H1 (cell line): ENCODE measurements around the gene GRIP1. TPM values are rescaled to one million over a fixed set of nuclear protein-coding genes. Genes with fewer than 3 reads are reported as not detected.

ENCODE experiments used
- CTCF ChIA-PET: fragments of 300-600 bp; sonication (Branson Sonifier 250); formaldehyde crosslinking; loops from one replicate; lab custom pipeline; 2021; ENCODE audit not compliant: partially characterized antibody; lab: Charles Lee
- POLR2A ChIA-PET: fragments of 300-600 bp; sonication (Branson Sonifier 250); formaldehyde crosslinking; loops from one replicate; lab custom pipeline; 2021; ENCODE audit warnings: inconsistent platforms; ENCODE audit not compliant: partially characterized antibody; lab: Charles Lee
- DNase-seq, 2 experiments: peaks; one replicate each; pipeline versions ENCODE4 v3.0.0 to v3.0.0-alpha.2; 2010 to 2022; ENCODE audit warnings: low spot score in 2 of 2, low read depth in 1 of 2, mixed read lengths in 1 of 2
- FAIRE-seq: peaks from 2 replicates; lab custom pipeline; 2011; peaks lifted over from hg19 to GRCh38; lab: Jason Lieb, UNC
- H2AFZ ChIP-seq: 2 replicates; pipeline ENCODE4 v1.8.1; 2012; ENCODE audit warnings: low read length, inconsistent platforms
- H2AK5ac ChIP-seq: 2 replicates; pipeline ENCODE4 v1.6.1; 2013; ENCODE audit warnings: low read depth, low read length
- H2BK120ac ChIP-seq: replicated peaks from 2 replicates; pipeline ENCODE3; 2013; ENCODE audit warnings: low read depth, low read length, inconsistent platforms
- H2BK12ac ChIP-seq: 2 replicates; pipeline ENCODE4 v1.6.1; 2013; ENCODE audit warnings: low read depth, low read length
- H2BK15ac ChIP-seq: 2 replicates; pipeline ENCODE4 v1.6.1; 2013; ENCODE audit warnings: low read length
- H2BK20ac ChIP-seq: 2 replicates; pipeline ENCODE4 v1.6.1; 2013; ENCODE audit warnings: low read length
- H2BK5ac ChIP-seq: 2 replicates; pipeline ENCODE4 v1.6.1; 2013; ENCODE audit warnings: low read depth, low read length
- H3K14ac ChIP-seq: 2 replicates; pipeline ENCODE4 v1.6.1; 2013; ENCODE audit warnings: inconsistent platforms; ENCODE audit not compliant: insufficient read length
- H3K18ac ChIP-seq: 2 replicates; pipeline ENCODE4 v1.6.1; 2013; ENCODE audit warnings: low read length; ENCODE audit errors: extremely low read depth
- H3K23ac ChIP-seq: 2 replicates; pipeline ENCODE4 v1.6.1; 2013; ENCODE audit warnings: inconsistent platforms; ENCODE audit not compliant: insufficient read length
- H3K23me2 ChIP-seq: 2 replicates; pipeline ENCODE4 v1.6.1; 2013; ENCODE audit warnings: low read depth, low read length
- H3K27ac ChIP-seq: 2 replicates; pipeline ENCODE4 v1.6.1; 2011; ENCODE audit warnings: low read depth, low read length, inconsistent platforms
- H3K27me3 ChIP-seq, 4 experiments: replicated peaks in 1 of 4; 1 replicate in 1 of 4; 2 replicates in 3 of 4; pipeline versions ENCODE4 v1.6.1 to v1.8.1; 2011 to 2013; ENCODE audit warnings: low read length in 3 of 4, mild to moderate bottlenecking in 3 of 4, inconsistent platforms in 2 of 4, mixed read lengths in 2 of 4, moderate library complexity in 1 of 4; ENCODE audit not compliant: control insufficient read depth in 3 of 4, insufficient read depth in 3 of 4; ENCODE audit errors: extremely low read depth in 1 of 4
- H3K36me3 ChIP-seq, 4 experiments: 2 replicates each; pipeline versions ENCODE4 v1.6.1 to v1.8.1; 2011 to 2013; ENCODE audit warnings: mild to moderate bottlenecking in 4 of 4, low read length in 3 of 4, moderate library complexity in 2 of 4, control low read depth in 1 of 4, inconsistent platforms in 1 of 4; ENCODE audit not compliant: insufficient read depth in 4 of 4, control insufficient read depth in 2 of 4
- H3K4ac ChIP-seq: replicated peaks from 2 replicates; pipeline ENCODE3; 2013; ENCODE audit warnings: low read length, low read depth, mixed read lengths, inconsistent platforms; ENCODE audit not compliant: insufficient read length
- H3K4me1 ChIP-seq, 4 experiments: replicated peaks in 1 of 4; 1 replicate in 1 of 4; 2 replicates in 3 of 4; pipeline versions ENCODE4 v1.6.1 to v1.8.1; 2011 to 2013; ENCODE audit warnings: low read length in 3 of 4, inconsistent platforms in 2 of 4, mixed read lengths in 1 of 4; ENCODE audit not compliant: insufficient read depth in 4 of 4, control insufficient read depth in 3 of 4
- H3K4me2 ChIP-seq, 2 experiments: 2 replicates each; pipeline versions ENCODE4 v1.6.1 to v1.8.1; 2011 to 2013; ENCODE audit warnings: low read depth in 2 of 2, low read length in 2 of 2, control low read depth in 1 of 2, inconsistent platforms in 1 of 2, mild to moderate bottlenecking in 1 of 2; ENCODE audit not compliant: insufficient read depth in 1 of 2
- H3K4me3 ChIP-seq, 4 experiments: fragments of 200-600, 300-600 bp in 1 of 4; sonication (generic), shearing (Covaris generic), sonication (Bioruptor Twin) in 1 of 4; 2 replicates each; pipeline versions ENCODE4 v1.5.1 to v1.8.1; 2011 to 2016; ENCODE audit warnings: low read length in 4 of 4, low read depth in 3 of 4, control low read depth in 2 of 4, inconsistent platforms in 2 of 4, mild to moderate bottlenecking in 2 of 4, mixed read lengths in 1 of 4, moderate library complexity in 1 of 4; ENCODE audit not compliant: insufficient read depth in 2 of 4; ENCODE audit errors: extremely low read depth in 1 of 4
- H3K56ac ChIP-seq: replicated peaks from 2 replicates; pipeline ENCODE3; 2013; ENCODE audit warnings: low read depth, mild to moderate bottlenecking, mixed read lengths, low read length, inconsistent platforms; ENCODE audit not compliant: insufficient read length
- H3K79me1 ChIP-seq: 2 replicates; pipeline ENCODE4 v1.6.1; 2013; ENCODE audit warnings: low read depth, low read length, control low read depth
- H3K79me2 ChIP-seq, 2 experiments: 2 replicates each; pipeline versions ENCODE4 v1.6.1 to v1.8.1; 2012 to 2013; ENCODE audit warnings: low read length in 2 of 2, mild to moderate bottlenecking in 2 of 2, inconsistent platforms in 1 of 2; ENCODE audit not compliant: insufficient read depth in 2 of 2, control insufficient read depth in 1 of 2
- H3K9ac ChIP-seq, 4 experiments: replicated peaks in 1 of 4; 1 replicate in 1 of 4; 2 replicates in 3 of 4; pipeline versions ENCODE4 v1.6.1 to v1.8.1; 2011 to 2013; ENCODE audit warnings: low read depth in 3 of 4, low read length in 3 of 4, control low read depth in 2 of 4, mild to moderate bottlenecking in 2 of 4, moderate library complexity in 2 of 4, inconsistent platforms in 1 of 4; ENCODE audit errors: extremely low read depth in 1 of 4
- H3K9me3 ChIP-seq, 2 experiments: 2 replicates each; pipeline versions ENCODE4 v1.6.1 to v1.8.1; 2012 to 2013; ENCODE audit warnings: mild to moderate bottlenecking in 2 of 2, moderate library complexity in 2 of 2, control low read depth in 1 of 2, inconsistent platforms in 1 of 2, low read depth in 1 of 2, low read length in 1 of 2, mixed read lengths in 1 of 2; ENCODE audit not compliant: insufficient read depth in 2 of 2
- H4K20me1 ChIP-seq, 2 experiments: replicated peaks in 1 of 2; 2 replicates each; pipeline versions ENCODE3 to v1.8.1; 2011 to 2013; ENCODE audit warnings: inconsistent platforms in 2 of 2, low read length in 2 of 2, mild to moderate bottlenecking in 1 of 2; ENCODE audit not compliant: insufficient read depth in 2 of 2, control insufficient read depth in 1 of 2
- H4K5ac ChIP-seq: 2 replicates; pipeline ENCODE4 v1.6.1; 2013; ENCODE audit warnings: low read length, low read depth, mixed read lengths, inconsistent platforms; ENCODE audit not compliant: insufficient read length
- H4K8ac ChIP-seq: 2 replicates; pipeline ENCODE4 v1.8.0; 2013; ENCODE audit warnings: mild to moderate bottlenecking, moderate library complexity, low read length, inconsistent platforms; ENCODE audit not compliant: insufficient read depth; ENCODE audit errors: extremely low read depth
- H4K91ac ChIP-seq: replicated peaks from 2 replicates; pipeline ENCODE3; 2013; ENCODE audit warnings: low read length, mixed read lengths, inconsistent platforms; ENCODE audit not compliant: insufficient read length
- PHF8 ChIP-seq: fragments of 200-600 bp; sonication (generic); conservative IDR thresholded peaks from 2 replicates; pipeline ENCODE4 v1.7.1; 2012; ENCODE audit warnings: low read depth, mild to moderate bottlenecking, inconsistent platforms, low read length, moderate library complexity
- POLR2AphosphoS5 ChIP-seq: IDR thresholded peaks from 2 replicates; pipeline ENCODE4 v1.6.1; 2011; ENCODE audit warnings: low read depth, low read length
- SIX5 ChIP-seq: IDR thresholded peaks from 2 replicates; pipeline ENCODE4 v1.6.1; 2011; ENCODE audit warnings: mild to moderate bottlenecking, low read depth, low read length
- SUZ12 ChIP-seq: fragments of 200-600 bp; sonication (generic); IDR thresholded peaks from 2 replicates; pipeline ENCODE4 v1.6.1; 2012; ENCODE audit warnings: mild to moderate bottlenecking, inconsistent platforms, low read length, moderate library complexity, mixed read lengths
- WGBS, 2 experiments: shearing (Covaris generic) in 1 of 2; methylation state at CpG; one replicate each; pipeline versions ENCODE4 v1.1.6 to v1.1.7; 2013 to 2015; ENCODE audit warnings: low lambda C conversion rate in 2 of 2, mixed read lengths in 2 of 2, inconsistent platforms in 1 of 2, low coverage in 1 of 2, missing lambda C conversion rate in 1 of 2; ENCODE audit not compliant: insufficient replicate concordance in 2 of 2, insufficient coverage in 1 of 2, insufficient read length in 1 of 2; ENCODE audit errors: extremely low coverage in 1 of 2, missing lambda C conversion rate in 1 of 2; 5-methylcytosine and 5-hydroxymethylcytosine counted together
- polyA plus RNA-seq, 7 experiments: library from polyadenylated mRNA; depleted of rRNA in 3 of 7; stranded (reverse) in 5 of 7; unstranded in 2 of 7; fragments of >200 nt in 5 of 7; fragments of 200-250 nt in 2 of 7; gene quantifications; 1 replicate in 5 of 7; 2 replicates in 1 of 7; 4 replicates in 1 of 7; pipeline versions ENCODE4 v1.2.1 to v1.2.3, GENCODE V29; 2011 to 2013; ENCODE audit warnings: missing spikeins in 2 of 7, mixed read lengths in 2 of 7
- total RNA-seq: library from RNA; stranded (reverse); fragmentation: NEBNext Ultra II Directional; extraction: Animal tissue kit (Norgen Biotek cat#: 25700); gene quantifications from 2 replicates; pipeline ENCODE4 v1.2.1, GENCODE V29; 2021
- TF ChIP-seq, protein P1 (sequence below): IDR thresholded peaks from 2 replicates; pipeline ENCODE4 v1.6.1; 2011; ENCODE audit warnings: low read depth, mild to moderate bottlenecking, low read length; ENCODE audit not compliant: insufficient read depth

GRIP1 gene
- total and polyA plus RNA-seq, 2 of the 8 experiments (the other 6 are each of a cell fraction or from before 2014, with no cell fraction given): 4.5 to 27.3 TPM

GRCh38 chr12:66449531-66449930 is 229.3 kb downstream of the GRIP1 start:
- Histone ChIP-seq H2BK5ac (no peak overlapping the region), H3K14ac (no peak overlapping the region), H3K27me3 (no peaks in the 10 kb centered on the region), H2BK20ac (no peak overlapping the region), H3K18ac (no peak overlapping the region), H2BK15ac (no peak overlapping the region), H3K4me2 (no peak overlapping the region), H3K36me3 (no peaks in the 10 kb centered on the region), H2AFZ (no peak overlapping the region), H3K4me1 (peaks cover 0 to 3% (median 0%) of the 10 kb centered on the region in 4 experiments; a peak in 2 of 7 replicates), H3K27ac (no peak overlapping the region), H4K8ac (no peak overlapping the region), H4K20me1 (no peaks in the 10 kb centered on the region), H2BK12ac (no peak overlapping the region), H3K23ac (no peak overlapping the region), H3K4me3 (no peak overlapping the region), H3K9ac (no peak overlapping the region), H4K5ac (no peak overlapping the region), H3K9me3 (no peaks in the 10 kb centered on the region), H3K56ac (no peak overlapping the region), H4K91ac (no peak overlapping the region), H3K79me2 (no peaks in the 10 kb centered on the region), H3K23me2 (no peaks in the 10 kb centered on the region), H3K4ac (no peak overlapping the region), H2BK120ac (no peak overlapping the region), H3K79me1 (no peaks in the 10 kb centered on the region), H2AK5ac (no peak overlapping the region)
- no peak for TF ChIP-seq SUZ12
- TF ChIP-seq POLR2AphosphoS5: no peak
- TF ChIP-seq, protein P1, sequence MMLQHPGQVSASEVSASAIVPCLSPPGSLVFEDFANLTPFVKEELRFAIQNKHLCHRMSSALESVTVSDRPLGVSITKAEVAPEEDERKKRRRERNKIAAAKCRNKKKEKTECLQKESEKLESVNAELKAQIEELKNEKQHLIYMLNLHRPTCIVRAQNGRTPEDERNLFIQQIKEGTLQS: no peak
- no peak for TF ChIP-seq PHF8
- TF ChIP-seq SIX5: no peak
- WGBS, 2 experiments: 97% methylated on average over 3 of the region's 3 CpGs; no CpG with 5 or more reads in 1 of the 2 experiments
- FAIRE-seq (no peak), DNase-seq (no peak)
- ChIA-PET CTCF (interaction anchor here (1.1 to 1.3 kb wide), 3 partner anchors 10 to 245 kb away, joined by 3 to 5 read pairs (median 3); no protein-coding TSS in a partner anchor), POLR2A (no interaction called here)
